Activated CD4-positive, alpha-beta T cell treated with anti-CD3 and anti-CD28 coated beads for 4 hours (primary cell): Measurements from ENCODE around the gene ANAPC7.
"Not testable (repeated sequence)": the region's sequence is repeated elsewhere in the genome, so short reads cannot be mapped to it uniquely, and the experiment has no call there.

Experiments used
- DNase-seq, 2 donors: peaks; one replicate each; pipeline ENCODE4 v3.0.0-alpha.2; 2020

Gene ANAPC7, protein sequence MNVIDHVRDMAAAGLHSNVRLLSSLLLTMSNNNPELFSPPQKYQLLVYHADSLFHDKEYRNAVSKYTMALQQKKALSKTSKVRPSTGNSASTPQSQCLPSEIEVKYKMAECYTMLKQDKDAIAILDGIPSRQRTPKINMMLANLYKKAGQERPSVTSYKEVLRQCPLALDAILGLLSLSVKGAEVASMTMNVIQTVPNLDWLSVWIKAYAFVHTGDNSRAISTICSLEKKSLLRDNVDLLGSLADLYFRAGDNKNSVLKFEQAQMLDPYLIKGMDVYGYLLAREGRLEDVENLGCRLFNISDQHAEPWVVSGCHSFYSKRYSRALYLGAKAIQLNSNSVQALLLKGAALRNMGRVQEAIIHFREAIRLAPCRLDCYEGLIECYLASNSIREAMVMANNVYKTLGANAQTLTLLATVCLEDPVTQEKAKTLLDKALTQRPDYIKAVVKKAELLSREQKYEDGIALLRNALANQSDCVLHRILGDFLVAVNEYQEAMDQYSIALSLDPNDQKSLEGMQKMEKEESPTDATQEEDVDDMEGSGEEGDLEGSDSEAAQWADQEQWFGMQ

DNA sequence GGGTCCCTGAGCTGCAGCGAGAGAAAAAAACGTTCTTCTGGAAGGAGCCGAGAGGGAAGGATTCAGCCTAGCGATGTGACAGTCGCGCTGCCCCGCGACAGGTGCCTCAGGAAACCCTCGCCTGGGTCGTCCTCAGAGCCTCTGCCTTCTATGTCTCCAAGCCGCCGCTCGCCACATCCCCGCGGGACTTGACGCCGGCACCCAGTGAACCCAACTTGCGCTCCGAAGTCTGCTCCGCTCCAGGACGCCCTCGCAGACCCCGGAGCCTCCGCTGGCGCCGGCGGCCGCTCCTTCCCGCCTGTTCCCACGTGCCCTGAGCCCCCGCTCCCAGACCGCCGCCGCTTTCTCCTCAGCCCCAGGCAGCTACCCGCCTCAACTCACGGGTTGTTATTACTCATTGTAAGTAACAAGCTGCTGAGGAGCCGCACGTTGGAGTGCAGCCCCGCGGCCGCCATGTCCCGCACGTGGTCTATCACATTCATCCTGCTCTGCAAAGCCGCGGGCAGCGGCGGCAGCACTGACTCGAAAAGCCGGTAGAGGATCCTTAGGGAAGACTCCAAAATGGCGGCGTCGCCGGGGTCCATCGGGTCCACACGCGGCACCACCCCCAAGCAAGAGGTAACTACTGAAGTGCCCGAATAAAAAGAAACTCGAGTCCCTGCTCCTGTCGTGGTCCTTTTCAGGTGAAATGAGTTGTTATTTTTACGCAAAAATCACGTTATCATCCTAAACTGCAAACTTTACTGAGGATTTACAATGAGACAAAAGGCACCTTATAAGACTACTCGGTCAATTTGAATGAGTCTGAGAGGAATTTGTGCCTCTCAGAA lies at the start of gene ANAPC7:
TSS of gene ANAPC7 (minus strand) at position 563 of the 830 bp plus-strand sequence. CDS start at position 482, 81 bp downstream.
- peak; percentile 85 to 87 for DNase-seq

DNA sequence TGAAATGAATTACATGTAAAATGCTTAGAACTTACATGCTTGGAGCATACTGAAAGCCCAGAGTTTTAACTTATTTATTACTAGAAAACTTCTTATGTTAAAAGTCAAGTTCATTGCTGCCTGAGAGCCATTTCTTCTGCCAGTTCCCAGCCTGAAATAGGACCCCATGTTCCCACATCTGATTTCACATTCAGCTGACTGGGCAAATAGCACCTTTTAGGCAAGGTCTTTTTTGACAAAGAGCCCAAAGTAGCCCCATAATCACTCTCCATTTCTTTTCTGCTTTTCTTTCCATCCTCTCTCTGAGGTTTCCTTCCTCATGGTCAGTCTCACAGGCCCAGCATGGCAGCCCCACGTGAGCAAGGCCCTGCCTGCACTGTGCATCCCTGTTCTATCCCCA lies 47.8 kb upstream of the ANAPC7 start:
- DNase-seq = no peak

DNA sequence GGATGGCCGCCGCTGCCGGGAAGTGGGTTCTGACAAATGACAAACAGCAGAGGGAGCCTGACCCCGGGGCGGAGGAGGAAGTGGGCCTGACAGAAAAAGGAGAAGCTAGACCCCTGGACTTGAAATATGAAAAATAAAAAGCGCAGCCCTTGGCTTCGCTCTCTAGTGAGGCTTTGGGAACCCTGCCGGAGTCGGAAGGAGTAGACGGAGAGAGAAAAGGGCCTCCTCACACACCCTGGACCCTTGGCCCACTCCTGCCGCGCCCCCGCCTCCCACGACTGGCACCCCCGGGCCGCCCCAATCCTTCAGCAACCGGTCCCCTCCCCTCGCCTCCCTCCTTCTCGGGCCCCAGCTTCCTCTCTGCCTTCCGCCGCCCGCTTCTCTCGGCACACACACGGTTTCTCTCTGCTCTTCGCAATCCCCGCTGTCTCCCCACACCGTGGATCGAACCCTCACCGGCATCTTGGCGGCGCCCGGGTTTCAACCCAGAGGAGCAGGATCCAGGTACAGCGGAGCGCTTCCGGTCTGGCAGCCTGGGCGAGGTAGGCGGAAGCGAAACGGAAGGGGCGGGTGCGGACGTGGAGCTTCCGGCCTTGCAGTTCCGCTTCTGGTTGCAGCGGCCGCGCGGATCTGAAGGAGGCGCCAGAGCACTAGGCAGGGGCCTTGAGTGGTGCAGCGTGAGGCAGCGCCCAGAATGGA lies 46.4 kb upstream of the ANAPC7 start, which contains the start of gene ARPC3:
TSS of gene ARPC3 (minus strand) at position 539 of the 699 bp plus-strand sequence. CDS start at position 462, 77 bp downstream.
- DNase-seq = peak; percentile 92 to 94

DNA sequence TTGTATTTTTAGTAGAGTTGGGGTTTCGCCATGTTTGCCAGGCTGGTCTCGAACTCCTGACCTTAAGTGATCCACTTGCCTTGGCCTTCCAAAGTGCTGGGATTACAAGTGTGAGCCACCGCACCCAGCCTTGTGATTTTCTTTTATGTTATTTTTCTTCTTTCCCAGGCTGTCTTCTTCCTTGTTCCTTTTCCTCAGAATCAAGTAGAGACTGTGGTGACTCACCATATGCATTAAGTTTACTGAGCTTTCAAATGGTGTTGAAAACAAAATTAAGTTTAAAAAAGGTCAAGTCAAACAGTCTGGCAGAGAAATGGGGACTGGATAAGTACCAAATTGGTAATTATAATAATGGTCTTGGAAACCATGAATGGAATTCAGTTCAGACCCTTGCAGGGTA lies 40.9 kb upstream of the ANAPC7 start:
- DNase-seq = no peak

DNA sequence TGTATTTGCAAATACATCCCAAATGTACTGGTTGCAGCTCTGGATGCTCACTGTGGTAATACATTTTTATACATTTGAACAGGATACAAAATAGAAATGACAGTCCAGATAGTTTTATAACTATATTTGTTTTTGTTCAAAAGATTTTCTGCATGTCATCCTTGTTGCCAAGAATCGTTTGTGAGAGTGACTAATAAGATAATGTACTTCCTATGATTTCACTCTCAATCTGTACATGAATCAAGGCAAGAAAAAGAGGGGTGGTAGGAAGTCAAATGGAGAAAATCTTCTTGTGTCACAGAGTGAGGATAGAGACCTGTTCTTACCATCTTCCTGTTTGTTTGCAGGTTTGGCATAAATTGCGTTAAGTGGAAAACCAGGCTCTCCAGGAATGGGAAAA lies 32.7 kb upstream of the ANAPC7 start:
- DNase-seq = no peak

DNA sequence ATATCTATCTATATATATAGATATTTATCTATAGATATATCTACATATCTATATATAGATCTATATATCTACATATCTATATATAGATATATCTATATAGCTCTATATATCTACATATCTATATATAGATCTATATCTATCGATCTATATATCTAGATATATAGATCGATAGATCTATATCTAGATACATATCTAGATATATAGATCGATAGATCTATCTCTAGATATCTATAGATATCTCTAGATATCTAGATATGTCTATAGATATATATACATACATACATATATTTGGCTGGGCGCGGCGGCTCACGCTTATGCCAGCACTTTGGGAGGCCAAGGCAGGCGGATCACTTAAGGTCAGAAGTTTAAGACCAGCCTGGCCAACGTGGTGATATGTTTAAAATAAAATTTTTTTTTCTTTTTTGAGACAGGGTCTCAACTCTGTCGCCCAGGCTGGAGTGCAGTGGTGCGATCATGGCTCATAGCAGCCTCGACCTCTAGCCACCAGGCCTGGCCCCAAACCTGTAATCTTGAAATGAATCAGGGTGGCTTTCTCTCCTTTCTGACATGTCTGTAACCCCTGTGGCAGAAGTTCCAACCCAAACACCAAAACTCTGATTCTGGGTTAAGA lies 28.6 kb upstream of the ANAPC7 start:
- no peak for DNase-seq

DNA sequence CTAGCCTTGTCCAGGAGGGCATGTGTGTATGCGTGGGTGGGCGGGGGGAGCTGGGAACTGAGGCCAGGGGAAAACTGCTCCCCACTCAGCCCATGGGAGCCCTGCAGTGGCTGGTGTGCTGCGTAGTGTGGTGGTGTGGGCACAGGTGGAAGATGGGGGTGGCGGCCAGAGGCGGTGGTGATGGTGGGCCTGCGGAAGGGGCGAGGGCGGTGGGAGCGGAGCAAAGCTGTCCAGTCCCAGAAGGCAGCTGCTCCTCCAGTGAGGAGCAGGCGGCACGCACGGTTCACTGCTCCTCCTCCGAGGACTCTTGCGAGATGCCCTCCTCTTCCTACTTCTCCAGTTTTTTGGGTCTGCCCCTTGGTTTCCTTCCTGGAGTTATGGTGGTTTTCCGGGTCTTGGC lies 26.2 kb upstream of the ANAPC7 start:
- not testable (repeated sequence) for DNase-seq

DNA sequence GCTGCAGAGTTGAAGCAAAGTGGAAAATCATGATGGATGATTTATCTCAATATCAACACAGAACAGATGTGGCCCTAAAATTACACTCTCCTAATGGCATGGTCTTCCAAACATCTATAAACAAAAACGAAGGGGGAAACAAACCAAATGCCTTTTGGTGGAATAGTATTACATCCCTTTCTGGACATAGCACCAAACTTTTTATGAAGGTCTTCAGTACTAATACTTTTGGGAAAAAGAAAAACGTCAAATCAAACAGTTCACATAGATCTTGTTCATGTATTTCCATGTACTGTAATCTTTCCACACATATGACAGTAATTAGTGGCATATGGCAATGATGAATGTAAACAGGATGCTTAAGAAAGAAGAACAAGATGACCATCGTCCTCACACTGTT lies 22.9 kb upstream of the ANAPC7 start:
- DNase-seq = no peak

DNA sequence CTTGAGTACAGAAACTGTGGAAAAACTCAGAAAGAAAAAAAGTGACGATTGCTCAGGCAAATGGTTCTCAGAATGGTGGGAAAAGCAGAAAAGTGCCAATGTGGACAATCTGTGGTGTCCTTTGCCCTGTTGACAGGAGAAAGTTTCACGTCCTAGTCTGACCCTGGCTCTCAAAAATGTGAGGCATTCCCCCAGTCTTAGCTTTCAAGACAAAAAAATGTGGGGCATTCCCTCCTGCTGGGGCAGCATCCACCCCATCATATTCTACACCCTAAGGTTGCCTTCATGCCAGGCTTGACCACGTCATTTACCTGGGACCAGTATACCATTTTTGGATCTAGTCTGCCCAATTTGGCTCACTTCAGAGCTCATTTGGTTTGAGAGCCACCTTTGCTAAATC lies 20.7 kb upstream of the ANAPC7 start:
- no peak for DNase-seq

DNA sequence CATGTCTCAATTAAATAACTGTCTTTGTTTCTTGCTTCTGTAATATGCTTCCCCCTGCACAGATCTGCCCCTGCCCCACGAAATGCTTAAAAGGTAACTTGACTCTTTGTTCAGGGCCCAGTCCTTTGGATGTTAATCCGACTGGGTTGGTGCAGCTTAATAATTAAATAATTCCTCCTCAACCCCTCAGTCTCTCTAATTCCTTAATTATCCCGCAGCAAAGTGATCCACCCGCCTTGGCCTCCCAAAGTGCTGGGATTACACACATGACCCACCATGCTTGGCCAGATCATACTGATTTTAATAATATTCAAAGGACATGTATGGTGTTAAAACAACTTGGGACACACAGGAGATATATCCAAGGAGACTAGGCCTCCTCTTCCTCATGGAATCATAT lies 18.2 kb upstream of the ANAPC7 start:
- DNase-seq = no peak

DNA sequence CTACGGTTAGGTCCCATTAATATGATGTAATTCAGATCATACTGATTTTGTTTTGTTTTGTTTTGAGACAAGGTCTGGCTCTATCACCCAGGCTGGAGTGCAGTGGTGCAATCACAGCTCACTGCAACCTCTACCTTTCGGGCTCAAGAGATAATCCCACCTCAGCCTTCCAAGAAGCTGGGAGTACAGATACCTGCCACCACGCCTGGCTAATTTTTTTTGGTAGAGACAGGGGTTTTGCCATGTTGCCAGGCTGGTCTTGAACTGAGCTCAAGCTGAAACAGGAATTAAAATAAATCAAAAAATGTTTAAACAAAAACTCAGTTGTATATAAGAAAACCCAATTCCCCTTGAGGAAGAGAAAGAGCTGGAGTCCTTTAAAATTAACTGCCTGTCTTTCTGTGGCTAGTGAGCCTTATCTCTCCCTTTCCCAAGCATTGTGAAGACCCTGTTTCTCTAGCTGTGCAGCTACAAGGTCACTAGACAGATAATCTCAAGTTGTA lies 17.7 kb upstream of the ANAPC7 start:
- DNase-seq = no peak

DNA sequence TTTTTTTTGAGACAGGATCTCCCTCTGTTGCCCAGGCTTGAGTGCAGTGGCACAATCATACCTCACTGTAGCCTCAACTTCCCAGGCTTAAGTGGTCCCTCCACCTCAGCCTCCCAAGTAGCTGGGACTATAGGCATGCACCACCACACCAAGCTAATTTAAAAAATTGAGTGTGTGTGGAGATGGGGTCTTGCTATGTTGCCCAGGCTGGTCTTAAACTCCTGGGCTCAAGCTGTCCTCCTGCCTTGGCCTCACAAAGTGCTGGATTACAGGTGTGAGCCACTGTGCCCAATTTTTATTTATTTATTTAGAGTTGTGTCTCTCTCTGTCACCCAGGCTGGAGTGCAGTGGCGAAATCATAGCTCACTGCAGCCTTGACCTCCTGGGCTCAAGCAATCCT lies 17.1 kb upstream of the ANAPC7 start:
- not testable (repeated sequence) for DNase-seq

DNA sequence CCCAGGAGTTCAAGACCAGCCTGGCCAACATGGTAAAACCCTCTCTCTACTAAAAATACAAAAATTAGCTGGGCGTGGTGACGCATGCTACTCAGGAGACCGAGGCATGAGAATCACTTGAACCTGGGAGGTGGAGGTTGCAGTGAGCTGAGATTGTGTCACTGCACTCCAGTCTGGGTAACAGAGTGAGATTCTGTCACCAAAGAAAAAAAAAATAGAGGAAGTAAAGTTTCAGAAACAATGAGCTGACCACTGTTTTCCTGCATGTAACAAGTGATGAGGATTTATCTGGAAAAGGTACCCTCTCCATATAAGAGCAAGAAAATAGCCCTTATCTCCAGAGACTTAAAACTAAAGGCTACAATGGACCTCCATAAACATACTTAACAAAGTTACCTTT lies 13.6 kb upstream of the ANAPC7 start:
- not testable (repeated sequence) for DNase-seq

DNA sequence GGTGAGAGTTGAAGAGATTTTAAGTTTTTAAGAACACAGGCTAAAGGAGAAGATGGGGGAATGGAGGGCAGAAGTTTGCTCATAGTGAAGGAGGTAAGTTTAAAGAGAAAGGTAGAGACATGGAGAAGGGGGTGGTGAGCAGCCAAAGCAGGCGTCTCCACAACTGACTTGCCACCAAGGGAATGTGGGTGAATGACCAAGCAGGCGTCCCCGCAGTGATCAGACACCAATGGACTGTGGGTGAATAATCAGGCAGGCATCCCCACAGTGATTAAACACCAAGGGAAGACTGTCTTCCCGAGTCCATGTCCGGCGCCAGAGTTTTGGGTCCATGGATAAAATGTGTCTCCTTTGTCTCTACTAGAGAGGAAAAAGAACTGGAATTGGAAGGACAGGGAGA lies 6.6 kb upstream of the ANAPC7 start:
- DNase-seq = not testable (repeated sequence)

DNA sequence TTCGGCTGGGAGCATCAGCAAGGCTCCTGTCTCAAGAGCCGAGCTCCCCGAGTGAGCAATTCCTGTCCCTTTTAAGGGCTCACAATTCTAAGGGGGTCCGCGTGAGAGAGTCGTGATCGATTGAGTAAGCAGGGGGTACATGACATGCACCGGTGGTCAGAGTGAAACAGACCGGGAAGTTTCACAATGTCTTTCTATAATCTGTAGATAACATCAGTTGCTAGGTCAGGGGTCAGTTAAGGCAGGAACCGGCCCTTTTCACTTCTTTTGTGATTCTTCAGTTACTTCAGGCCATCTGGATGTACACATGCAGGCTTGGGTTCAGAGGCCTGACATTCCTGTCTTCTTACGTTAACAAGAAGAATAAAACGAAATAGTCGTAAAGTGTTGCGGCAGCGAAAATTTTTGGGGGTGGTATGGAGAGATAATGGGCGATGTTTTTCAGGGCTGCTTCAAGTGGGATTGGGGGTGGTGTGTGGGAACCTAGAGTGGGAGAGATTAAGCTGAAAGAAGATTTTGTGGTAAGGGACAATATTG lies 1.7 kb upstream of the ANAPC7 start:
- DNase-seq = not testable (repeated sequence)

DNA sequence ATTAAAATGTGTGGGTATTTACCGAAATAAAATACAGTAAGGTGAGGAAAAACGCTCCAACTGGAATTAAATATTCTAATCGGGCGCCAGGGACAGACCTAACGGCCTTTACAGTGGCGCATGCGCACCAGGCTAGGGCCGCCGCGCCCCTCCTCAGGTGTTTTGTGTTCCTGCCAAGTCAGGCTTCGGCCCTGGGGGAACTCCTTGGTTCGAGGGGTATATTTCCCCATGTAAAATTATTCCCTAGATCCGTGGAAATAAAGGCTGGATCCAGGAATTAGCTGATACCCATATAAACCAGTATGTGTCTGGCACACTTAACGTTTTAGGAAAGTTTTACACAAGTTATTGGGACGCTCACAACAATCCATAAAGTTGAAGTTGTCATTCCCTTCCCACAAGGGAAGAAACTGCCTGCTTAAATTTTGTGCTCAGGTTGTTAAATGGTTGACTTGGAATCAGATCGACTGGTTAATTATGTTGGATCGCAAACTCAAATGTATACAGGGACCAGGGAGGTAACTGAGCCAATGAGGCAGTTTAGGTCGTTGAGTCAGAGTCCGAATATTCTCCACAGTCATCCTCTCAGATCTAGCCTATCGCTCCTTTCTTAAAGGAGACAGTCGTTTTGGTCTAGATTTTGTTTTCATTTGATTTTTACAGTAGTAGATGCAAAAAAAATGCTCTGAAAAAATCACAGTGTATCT lies 621 bp upstream of the ANAPC7 start:
- peak; percentile 81 to 82 for DNase-seq

DNA sequence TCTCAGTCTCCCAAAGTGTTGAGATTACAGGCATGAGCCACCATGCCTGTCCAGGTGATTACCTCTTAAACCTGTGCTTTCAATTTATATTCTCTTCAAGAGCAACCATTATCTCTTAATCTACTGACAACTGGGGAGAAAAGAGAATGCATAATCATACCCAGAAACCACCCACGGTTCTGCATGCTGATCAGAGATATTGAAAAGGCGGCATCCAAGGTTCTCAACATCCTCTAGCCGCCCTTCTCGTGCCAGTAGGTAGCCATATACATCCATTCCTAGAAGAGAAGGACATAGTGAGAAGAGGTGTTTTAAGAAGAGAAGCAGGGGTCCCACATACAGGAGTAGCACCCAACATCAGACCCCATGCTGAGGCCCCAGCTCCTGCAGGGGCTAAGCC lies 20.8 kb downstream of the ANAPC7 start:
- no peak for DNase-seq

DNA sequence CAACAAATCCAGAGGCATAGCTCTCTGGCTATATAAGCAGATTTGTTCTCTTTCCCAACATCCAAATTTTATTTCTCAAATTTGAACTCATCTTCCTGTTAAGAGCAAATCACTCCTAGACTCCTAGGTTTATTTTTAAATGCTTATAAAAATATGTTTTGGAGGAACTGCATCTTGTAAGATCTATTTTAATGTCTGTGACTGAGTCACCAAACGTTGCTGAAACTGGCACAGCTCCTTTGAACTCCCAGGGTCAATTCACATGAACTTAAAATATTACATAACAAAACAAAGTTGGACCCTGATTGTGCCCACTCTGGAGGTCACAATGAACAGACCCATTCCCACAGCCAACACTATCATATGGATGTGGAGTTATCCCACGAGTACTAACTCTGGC lies 23.9 kb downstream of the ANAPC7 start:
- DNase-seq = no peak

DNA sequence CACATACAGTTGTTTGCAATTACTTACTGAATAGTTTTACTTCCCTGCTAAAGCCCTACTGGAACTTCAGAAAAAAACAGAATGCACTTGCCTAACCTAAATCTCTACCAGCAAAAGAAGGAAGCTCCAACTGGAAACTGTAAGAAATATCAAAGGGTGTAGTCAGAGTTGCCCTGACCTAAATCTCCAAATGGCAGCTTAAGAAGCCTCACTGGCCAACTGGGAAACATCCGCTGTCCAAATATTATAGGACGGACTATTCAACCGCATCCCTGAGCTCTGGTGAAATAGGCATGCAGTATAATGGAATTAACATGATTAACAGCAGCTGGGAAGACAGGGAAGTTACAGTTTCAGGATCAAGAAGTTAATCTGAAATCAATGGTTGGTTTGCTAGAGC lies 24.3 kb downstream of the ANAPC7 start:
- DNase-seq = no peak

DNA sequence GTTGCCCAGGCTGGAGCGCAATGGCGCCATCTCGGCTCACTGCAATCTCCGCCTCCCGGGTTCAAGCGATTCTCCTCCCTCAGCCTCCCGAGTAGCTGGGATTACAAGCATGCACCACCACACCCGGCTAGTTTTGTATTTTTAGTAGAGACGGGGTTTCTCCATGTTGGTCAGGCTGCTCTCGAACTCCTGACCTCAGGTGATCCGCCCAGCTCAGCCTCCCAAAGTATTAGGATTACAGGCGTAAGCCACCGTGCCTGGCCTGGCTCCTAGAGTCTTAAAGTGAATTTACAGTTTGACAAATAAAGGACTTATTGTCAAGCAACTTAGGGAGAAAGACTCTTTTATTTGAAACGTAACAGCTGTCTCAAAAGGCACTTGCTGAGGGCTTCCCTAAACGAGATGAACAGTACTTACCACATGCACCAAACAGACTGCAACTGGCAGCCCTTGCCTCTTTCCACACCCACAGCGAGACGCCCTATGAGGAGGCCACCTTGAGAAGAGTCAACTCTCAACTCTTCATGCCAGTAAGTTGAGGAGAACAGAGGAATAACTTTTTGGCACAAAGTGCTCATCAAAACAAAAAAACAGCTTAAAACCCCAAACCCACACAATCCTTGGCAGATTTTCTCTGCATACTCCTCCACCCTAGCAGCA lies 25.2 kb downstream of the ANAPC7 start:
- DNase-seq = not testable (repeated sequence)
